D721Med (cell line): ENCODE results near the gene NF1.
A peak's percentile ranks its signal among the peaks of the same experiment; 100 is the strongest.
"Not testable (repeated sequence)": the region's sequence is repeated elsewhere in the genome, so short reads cannot be mapped to it uniquely, and the experiment has no call there.

Experiments used
- DNase-seq: peaks from one replicate; pipeline ENCODE4 v3.0.0; 2011; ENCODE audit warnings: low spot score; ENCODE audit not compliant: insufficient read length
- FAIRE-seq: peaks from 2 replicates; lab custom pipeline; 2011; peaks lifted over from hg19 to GRCh38; lab: Jason Lieb, UNC
- TF ChIP-seq, protein P1 (sequence below): IDR thresholded peaks from 2 replicates; pipeline ENCODE4 v1.5.1; 2012; ENCODE audit warnings: mild to moderate bottlenecking, control low read depth; ENCODE audit not compliant: insufficient read depth; ENCODE audit errors: missing control alignments

NF1 gene, protein sequence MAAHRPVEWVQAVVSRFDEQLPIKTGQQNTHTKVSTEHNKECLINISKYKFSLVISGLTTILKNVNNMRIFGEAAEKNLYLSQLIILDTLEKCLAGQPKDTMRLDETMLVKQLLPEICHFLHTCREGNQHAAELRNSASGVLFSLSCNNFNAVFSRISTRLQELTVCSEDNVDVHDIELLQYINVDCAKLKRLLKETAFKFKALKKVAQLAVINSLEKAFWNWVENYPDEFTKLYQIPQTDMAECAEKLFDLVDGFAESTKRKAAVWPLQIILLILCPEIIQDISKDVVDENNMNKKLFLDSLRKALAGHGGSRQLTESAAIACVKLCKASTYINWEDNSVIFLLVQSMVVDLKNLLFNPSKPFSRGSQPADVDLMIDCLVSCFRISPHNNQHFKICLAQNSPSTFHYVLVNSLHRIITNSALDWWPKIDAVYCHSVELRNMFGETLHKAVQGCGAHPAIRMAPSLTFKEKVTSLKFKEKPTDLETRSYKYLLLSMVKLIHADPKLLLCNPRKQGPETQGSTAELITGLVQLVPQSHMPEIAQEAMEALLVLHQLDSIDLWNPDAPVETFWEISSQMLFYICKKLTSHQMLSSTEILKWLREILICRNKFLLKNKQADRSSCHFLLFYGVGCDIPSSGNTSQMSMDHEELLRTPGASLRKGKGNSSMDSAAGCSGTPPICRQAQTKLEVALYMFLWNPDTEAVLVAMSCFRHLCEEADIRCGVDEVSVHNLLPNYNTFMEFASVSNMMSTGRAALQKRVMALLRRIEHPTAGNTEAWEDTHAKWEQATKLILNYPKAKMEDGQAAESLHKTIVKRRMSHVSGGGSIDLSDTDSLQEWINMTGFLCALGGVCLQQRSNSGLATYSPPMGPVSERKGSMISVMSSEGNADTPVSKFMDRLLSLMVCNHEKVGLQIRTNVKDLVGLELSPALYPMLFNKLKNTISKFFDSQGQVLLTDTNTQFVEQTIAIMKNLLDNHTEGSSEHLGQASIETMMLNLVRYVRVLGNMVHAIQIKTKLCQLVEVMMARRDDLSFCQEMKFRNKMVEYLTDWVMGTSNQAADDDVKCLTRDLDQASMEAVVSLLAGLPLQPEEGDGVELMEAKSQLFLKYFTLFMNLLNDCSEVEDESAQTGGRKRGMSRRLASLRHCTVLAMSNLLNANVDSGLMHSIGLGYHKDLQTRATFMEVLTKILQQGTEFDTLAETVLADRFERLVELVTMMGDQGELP (N-terminal part only)

DNA sequence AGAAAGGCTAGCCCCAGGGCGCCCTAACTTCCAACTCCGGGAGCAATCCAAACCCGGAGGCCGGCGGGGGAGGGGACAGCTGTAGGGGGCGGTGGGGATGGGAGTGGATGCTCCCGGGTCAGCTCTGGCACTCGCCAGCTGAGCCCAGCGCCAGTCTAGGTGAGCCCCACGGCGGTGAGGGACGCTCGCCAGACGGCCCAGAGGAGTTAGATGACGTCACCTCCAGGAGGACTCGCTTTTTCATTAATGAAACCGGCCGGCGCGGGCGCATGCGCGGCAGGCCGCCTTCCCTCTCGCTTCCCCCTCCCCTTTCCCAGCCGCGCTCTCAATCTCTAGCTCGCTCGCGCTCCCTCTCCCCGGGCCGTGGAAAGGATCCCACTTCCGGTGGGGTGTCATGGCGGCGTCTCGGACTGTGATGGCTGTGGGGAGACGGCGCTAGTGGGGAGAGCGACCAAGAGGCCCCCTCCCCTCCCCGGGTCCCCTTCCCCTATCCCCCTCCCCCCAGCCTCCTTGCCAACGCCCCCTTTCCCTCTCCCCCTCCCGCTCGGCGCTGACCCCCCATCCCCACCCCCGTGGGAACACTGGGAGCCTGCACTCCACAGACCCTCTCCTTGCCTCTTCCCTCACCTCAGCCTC is at the start of gene NF1:
TSS of gene NF1 (plus strand) at position 378 of the 636 bp plus-strand sequence. CDS start 333 bp downstream, outside the sequence.
- TF ChIP-seq, protein P1, sequence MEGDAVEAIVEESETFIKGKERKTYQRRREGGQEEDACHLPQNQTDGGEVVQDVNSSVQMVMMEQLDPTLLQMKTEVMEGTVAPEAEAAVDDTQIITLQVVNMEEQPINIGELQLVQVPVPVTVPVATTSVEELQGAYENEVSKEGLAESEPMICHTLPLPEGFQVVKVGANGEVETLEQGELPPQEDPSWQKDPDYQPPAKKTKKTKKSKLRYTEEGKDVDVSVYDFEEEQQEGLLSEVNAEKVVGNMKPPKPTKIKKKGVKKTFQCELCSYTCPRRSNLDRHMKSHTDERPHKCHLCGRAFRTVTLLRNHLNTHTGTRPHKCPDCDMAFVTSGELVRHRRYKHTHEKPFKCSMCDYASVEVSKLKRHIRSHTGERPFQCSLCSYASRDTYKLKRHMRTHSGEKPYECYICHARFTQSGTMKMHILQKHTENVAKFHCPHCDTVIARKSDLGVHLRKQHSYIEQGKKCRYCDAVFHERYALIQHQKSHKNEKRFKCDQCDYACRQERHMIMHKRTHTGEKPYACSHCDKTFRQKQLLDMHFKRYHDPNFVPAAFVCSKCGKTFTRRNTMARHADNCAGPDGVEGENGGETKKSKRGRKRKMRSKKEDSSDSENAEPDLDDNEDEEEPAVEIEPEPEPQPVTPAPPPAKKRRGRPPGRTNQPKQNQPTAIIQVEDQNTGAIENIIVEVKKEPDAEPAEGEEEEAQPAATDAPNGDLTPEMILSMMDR: no peak
- peak; percentile 87 for DNase-seq
- no peak for FAIRE-seq

DNA sequence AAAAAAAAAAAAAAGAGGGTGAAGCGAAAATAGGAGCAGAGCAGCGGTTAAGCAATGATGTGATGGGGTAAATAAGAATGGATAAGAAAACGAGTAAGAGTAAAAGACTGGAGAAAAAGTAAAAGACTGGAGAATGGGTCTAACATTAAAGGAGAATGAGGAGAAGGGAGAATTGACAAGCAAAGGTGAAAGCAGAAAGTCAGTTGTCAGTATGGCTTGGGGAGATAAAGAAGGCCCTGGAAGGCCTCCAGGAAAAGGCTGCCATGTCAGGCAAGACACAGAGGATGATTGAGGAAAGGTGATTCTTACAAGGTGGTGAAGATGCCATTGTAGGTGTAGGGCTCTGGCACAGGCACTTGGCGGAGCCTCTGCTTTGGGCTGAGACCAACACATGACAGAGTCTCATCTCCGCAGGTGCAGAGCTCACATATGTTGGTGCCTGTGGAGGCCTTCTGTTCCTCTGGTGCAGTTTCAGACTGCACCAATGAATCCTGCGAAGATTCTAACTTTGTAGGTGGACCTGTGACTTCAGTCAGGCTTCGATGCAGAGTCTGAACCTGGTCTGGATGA is 47.8 kb upstream of the NF1 start:
- FAIRE-seq, DNase-seq: not testable (repeated sequence)

DNA sequence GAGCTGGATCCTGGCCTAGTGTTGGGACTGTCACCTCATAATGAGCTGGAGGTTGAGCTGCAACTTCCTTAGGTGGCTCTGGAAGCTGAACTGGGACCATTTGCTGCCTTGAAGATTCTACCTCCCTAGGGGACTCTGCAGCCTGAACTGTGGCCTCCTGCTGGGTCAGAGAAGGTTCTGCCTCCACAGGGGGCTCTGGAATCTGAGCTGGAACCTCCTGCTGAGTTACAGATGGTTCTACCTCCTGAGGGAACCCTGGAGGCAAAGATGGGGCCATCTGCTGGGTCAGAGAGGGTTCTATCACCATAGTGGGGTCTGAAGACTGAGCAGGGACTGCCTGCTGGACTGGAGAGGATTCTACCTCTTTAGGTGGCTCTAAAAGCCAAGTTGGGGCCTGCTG is 46.6 kb upstream of the NF1 start:
- TF ChIP-seq, protein P1: no peak
- no peak for FAIRE-seq
- DNase-seq: no peak

DNA sequence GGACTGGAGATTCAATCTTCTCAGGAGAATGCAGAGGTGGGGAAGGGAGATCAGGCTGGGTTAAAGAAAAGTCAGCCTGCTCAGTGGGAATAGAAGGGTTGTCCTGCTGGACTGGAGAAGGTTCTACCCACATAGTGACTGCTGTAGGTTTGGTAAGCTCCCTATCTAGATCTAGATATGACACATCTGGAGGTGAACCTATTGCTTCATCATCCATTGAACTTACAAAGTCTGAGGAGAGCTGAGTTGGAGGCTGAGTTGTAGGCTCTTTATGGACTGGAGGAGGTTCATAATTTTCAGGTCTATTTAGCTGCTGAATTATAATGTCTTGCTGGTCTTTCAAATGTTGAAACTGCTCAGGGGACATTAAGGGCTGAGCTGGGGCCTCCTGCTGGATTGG is 46.0 kb upstream of the NF1 start:
- TF ChIP-seq, protein P1: no peak
- FAIRE-seq (no peak), DNase-seq (no peak)

DNA sequence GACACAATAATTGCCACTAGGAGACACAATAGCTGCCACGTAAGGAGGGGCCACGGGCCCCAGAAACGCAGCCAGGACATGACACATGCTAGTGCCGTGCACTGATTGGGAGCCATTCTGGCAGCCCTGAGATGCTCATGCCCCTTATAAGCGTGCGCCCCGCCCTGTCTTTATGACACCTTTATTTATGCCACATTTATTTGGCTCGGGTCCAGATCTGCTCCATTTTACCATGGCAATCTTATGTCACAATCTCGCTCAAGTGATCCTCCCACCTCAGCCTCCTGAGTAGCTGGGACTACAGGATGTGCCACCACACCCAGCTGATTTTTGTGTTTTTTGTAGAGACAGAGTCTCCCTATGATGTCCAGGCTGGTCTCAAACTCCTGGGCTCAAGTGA is 43.8 kb upstream of the NF1 start:
- DNase-seq: no peak
- FAIRE-seq: no peak
- TF ChIP-seq, protein P1: no peak

DNA sequence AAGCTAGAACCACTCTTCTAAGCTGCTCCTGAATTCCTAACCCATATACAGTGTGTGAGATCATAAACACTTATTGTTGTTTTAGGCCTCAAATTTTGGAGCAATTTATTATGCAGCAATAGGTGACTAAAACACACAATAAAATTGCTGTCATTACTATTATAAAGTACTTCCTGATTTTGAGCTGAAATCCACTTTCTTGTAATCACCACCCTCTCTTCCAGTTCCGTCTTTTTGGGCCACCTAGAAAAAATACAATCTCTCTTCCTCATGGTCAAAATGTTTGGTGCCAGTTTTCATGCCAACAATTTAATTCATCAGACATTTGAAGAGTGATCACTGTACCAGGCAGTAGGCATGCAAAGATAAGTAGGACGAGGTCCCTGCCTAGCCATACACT is 43.3 kb upstream of the NF1 start:
- no peak for FAIRE-seq
- TF ChIP-seq, protein P1: no peak
- DNase-seq: no peak
